Mammary epithelial cell (primary cell): Measurements from ENCODE around the gene GRB10.

Experiments used
- EZH2 ChIP-seq: IDR thresholded peaks from 2 replicates; pipeline ENCODE4 v1.6.1; 2012; ENCODE audit warnings: low read length, inconsistent platforms, borderline replicate concordance
- TF ChIP-seq, protein P1 (sequence below), 2 donors: IDR thresholded peaks in 1 of 2; conservative IDR thresholded peaks in 1 of 2; 2 replicates each; pipeline ENCODE4 v1.5.1; 2011 to 2012; ENCODE audit warnings: inconsistent platforms in 2 of 2, low read length in 2 of 2, mild to moderate bottlenecking in 2 of 2, control low read depth in 1 of 2, low read depth in 1 of 2; ENCODE audit not compliant: insufficient read depth in 1 of 2; ENCODE audit errors: extremely low read depth in 1 of 2

DNA sequence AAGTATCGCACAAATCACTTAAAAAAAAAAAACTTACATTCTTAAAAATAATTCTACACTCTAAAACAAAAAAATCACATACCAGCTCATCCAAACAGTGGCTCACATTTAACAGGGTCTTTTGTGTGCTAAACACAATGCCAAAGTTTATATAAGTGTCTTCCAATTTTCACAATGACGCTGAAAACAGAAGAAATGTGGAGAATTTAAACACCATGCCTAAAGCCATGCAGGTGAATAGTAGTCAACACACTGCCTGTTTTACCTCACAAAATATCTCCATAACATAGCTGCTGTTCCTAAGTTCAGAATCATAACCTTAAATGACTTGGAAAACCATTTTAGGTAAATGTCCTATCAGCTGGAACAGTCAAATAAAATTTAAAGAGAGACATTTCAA lies 55.0 kb downstream of the GRB10 start:
- TF ChIP-seq, protein P1, sequence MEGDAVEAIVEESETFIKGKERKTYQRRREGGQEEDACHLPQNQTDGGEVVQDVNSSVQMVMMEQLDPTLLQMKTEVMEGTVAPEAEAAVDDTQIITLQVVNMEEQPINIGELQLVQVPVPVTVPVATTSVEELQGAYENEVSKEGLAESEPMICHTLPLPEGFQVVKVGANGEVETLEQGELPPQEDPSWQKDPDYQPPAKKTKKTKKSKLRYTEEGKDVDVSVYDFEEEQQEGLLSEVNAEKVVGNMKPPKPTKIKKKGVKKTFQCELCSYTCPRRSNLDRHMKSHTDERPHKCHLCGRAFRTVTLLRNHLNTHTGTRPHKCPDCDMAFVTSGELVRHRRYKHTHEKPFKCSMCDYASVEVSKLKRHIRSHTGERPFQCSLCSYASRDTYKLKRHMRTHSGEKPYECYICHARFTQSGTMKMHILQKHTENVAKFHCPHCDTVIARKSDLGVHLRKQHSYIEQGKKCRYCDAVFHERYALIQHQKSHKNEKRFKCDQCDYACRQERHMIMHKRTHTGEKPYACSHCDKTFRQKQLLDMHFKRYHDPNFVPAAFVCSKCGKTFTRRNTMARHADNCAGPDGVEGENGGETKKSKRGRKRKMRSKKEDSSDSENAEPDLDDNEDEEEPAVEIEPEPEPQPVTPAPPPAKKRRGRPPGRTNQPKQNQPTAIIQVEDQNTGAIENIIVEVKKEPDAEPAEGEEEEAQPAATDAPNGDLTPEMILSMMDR (conservative IDR thresholded peaks at IDR 0.05 in 1 of 2, IDR thresholded peaks at IDR 0.05 in 1 of 2; ENCODE audit: extremely low read depth in 1 of 2, insufficient read depth in 1 of 2, low read depth in 1 of 2, low read length in 2 of 2), result no peak
- no peak for TF ChIP-seq EZH2
